HG03159 (cell line): Measurements from ENCODE around the gene TBC1D12.
"Not testable (repeated sequence)": the region's sequence is repeated elsewhere in the genome, so short reads cannot be mapped to it uniquely, and the experiment has no call there.

Experiments used
- ATAC-seq: cut with Tn5 transposase; IDR thresholded peaks from one replicate; pipeline ENCODE4 v1.9.1; 2021; ENCODE audit warnings: mild to moderate bottlenecking, moderate library complexity; ENCODE audit not compliant: unreplicated experiment

TBC1D12 gene

DNA sequence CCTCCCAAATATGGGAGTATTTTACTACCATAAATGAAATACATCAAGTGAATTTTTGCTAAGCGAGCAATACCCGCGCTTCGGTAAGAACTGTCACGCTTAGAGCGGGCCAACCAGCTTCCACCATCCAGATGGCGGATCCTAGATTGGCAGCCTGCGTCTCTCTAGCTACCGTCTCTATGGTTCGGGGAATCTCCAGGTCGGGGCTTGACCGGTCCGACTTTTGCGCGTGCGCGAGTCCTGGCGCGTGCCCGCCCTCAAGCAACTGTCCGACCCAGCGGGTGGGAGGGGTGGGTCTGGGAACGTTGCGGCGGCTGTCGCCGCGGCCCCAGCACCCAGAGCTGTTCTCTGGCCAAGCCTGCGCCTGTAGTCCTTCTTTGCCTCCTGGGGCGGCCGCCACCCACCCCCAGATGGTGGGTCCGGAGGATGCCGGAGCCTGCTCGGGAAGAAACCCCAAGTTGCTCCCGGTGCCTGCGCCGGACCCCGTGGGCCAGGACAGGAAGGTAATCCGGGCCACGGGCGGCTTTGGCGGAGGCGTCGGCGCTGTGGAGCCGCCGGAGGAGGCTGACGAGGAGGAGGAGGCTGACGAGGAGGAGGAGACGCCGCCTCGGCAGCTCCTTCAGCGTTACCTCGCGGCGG, at the start of gene TBC1D12:
TSS of gene TBC1D12 (plus strand) at position 338 of the 639 bp plus-strand sequence. CDS start at position 411, 73 bp downstream.
- peak; percentile 55 for ATAC-seq

DNA sequence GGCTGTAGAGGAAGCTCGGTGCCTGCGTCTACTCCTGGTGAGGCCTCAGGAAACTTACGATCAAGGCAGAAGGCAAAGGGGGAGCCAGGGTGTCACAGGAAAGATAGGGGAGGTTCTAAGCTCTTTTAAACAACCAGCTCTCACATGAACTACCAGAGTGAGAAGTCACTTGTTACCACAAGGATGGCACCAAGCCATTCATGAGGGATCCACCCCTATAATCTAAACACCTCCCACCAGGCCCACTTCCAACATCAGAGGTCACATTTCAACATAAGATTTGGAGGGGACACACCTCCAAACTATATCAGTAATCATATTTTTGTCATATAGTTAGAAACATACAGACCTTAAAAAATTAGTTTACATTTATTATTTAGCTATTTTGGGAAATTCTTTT, 49.0 kb upstream of the TBC1D12 start:
- ATAC-seq: no peak

DNA sequence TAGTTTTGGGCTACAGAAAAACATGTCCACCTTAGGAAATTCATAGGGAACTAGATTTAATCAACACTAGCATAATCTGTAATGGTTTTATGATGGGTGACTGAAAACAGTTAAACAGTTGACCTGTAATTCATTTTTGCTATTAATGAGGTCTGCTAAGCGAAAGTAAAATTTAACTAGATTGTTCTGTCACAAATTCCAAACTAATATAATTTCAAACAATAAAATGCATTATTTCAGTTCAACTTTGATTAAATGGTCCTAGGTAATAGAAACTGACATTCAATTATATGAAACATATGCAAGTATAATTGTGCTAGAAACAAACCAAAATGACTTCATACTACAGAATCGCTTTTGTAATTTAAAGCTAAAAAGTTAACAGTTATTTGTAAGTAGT, 46.5 kb upstream of the TBC1D12 start:
- no peak for ATAC-seq

DNA sequence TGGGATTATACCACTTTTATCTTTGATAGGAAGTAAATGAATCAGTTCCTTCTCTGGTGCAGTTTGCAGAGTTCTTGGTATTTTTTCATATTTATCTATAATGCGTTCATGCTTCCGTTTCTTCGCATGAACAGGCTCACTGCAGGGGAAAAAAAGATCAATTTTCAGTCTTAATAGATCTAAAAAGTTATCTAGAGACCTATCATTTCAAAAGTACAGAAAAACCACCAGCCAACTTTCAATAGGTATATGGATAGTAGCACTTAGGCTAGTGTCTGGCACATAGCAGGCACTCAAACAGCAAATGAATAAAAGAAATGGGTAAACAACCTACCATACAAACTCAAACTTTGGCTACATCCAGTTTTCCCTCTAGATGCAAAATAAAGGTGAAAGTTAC, 45.1 kb upstream of the TBC1D12 start:
- no peak for ATAC-seq

DNA sequence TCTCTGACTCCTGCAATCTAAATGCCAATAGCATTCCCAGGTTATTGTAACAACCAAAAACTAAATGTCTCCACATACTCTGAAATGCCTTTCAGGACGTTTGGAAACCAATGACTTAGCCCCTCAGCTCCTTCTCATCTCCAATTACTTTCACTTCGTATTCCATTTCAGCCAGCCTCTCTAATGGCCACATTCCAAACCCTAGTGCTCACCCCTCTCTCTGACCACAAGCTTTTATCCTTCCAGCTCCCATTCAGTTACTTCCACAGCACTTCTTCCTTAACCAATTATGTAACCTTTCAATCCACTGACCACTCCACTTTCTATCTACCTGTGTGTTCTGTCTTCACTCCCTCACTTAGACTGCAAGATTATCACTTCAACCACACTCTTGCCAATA, 43.9 kb upstream of the TBC1D12 start:
- ATAC-seq: no peak

DNA sequence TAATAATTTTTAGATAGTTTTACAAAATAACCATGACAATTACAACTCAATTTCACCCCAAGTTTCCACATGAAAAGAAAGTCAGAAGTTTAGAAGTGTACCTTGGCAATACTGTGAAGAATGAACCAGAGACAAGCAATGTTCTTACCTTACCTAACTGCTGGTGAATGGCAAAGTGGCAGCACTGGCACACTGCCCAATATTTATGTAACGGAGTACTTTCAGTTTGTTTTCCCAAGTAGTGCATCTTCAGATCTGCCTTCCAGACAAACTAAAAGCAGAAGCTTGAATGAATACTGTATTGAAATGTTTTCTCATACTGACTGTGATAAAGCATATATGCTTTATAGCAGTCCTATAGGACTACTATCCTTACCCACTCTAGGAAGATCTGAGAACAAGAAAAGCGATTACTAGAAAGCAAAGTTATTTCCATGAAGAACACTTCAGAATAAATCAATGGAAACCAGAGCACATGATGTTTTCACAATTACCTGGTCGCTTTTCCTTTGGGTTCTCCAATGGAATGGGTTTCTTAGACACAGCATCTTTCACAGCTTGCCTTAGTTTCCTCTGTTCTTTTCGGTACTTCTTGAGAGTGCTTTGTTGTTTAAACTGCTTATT, 41.1 kb upstream of the TBC1D12 start:
- no peak for ATAC-seq

DNA sequence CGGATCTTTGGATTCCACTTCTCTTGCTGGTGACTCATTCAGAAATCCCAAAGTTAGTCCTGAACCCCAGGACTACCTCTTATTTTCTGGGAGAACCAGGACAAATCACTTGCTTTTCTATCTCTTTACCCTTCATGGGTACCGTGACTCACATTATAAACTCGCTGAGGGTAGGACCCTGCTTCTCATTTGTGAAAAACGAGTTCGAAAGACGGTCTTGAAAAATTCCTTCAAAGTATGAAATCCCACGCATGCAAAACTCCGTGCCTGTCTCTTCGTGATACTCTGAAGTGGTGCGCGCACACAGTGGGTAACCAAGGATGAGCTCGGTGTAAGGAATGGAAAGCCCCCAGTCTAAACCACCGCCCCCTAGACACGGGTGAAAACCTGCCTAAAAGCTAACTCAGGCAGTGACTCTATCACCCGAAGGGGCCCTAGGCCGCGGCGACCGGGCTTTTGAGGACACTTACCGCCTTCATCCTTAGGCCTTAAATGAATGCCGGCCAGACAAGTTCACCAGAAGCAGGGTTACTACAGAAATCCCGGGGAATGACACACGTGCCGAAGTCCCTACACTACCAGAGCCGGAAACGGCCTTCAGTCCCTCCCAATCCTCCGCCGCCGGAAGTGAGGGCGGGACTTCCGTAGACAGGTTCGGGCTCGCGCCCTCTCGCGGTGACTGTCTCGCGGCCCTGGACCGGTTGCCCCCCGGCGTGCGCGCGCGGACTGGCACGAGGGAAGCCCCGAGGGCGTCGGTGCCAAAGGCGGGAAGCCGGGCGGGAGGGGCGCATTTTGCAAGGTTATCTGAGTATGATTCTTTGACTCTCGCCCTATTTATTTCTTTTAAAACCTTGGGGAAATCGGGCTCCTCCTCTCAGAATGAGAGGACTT, 39.7 kb upstream of the TBC1D12 start, which contains the start of gene NOC3L:
TSS of gene NOC3L (minus strand) at position 580 of the 891 bp plus-strand sequence. CDS start at position 479, 101 bp downstream.
- ATAC-seq: peak; percentile 99

DNA sequence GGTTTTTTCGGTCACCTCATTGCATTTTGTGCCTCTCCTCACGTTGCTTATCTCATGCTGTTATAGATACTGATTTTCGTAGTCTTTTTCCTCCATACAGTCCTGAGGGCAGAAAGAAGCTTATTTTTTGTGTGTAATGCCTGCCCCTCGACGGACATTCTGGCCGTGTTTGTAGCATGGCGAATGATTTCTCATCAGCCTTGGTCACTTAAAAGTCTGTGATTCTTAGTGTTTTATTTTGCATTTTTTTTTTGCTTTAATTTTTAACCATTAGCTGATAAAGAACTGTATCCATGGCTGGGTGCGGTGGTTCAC, 39.1 kb upstream of the TBC1D12 start:
- ATAC-seq: peak; percentile 18

DNA sequence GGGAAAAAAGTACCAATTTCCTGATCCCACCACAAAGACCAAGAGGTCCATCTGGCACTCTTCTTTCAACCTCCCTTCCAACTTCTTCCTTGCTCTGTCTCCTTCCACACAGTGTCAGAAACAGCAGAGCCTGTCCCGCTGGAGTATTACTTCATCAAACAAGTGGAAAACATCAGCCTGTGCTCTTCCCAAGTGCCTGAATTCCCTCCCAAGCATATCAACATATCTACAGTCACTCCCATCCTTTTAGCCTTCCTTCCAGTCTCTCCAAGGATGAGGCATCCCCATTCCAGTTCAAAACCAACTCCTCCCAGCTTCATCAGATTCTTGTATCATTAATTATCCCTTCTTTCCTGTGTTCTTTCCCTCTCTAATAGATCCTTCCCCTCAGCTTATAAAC, 37.9 kb upstream of the TBC1D12 start:
- ATAC-seq: no peak

DNA sequence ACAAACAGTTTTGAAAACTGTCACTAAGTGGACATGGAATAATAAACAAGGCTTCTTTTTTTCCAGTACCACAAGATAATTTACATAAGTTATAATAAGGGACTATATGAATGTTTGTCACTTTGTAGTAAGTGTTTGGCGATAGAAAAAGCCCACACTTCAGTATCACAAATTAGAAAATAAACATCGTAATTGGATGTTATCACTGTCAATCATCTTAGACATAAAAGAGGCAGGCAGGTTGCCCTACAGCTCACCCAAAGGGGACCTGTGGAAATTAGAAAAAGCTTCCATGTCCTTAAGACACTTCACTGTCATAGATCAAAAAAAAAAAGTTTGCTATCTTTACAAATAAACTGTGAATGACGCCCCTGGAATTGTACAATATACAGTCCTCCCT, 36.0 kb upstream of the TBC1D12 start:
- no peak for ATAC-seq

DNA sequence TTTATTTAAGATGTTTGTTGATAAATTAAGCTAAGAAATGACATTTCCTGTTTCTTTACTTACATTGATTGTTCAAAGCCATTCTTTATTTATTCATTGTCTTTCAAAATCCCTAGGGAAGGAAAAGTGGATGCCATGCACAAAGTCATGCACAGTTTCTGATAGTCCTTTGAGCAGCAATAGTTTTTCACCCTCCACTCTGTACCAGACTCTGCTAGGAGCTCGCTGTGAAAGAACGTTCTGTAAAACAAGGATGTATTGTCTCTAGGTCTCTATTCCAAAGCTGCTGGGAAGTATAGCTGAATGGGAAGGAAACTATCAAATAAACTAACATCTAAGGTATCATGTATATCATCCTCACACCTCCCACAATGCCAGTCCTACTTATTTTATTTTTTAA, 31.8 kb upstream of the TBC1D12 start:
- ATAC-seq: no peak

DNA sequence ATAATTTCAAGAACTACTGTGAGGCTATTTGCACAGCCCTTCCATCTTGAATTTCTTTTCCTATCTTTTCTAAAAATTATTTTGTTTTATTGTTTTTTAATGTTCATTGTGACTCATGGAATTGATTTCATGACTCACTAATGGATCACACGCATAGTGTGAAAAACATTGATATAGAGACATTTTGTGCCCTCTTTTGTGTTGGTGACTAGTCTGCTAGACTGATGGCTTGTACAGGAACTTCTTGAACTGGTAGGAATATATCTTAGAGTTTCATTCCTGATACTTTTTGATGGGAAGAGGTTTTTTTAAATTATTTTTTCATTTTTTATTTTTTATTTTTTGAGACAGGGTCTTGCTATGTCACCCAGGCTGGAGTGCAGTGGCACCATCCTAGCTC, 27.0 kb upstream of the TBC1D12 start:
- ATAC-seq: no peak

DNA sequence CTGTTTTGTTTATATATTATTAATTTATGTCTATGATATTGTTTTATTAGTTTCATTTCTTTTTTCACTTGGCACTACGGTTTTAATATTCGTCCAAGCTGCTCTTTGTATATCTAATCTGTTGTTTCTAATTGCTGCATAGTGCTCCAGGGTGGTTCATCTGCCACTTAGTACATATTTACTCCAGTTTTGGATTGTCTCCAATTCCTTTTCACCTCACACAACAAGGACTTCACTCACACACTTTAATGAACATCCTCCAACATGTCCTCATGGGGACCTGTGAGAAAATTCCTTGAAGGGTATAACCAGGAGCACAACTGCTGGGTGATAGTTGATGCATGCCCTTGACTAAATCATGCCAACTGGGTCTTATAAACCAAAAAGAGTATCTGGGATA, 25.5 kb upstream of the TBC1D12 start:
- ATAC-seq: no peak

DNA sequence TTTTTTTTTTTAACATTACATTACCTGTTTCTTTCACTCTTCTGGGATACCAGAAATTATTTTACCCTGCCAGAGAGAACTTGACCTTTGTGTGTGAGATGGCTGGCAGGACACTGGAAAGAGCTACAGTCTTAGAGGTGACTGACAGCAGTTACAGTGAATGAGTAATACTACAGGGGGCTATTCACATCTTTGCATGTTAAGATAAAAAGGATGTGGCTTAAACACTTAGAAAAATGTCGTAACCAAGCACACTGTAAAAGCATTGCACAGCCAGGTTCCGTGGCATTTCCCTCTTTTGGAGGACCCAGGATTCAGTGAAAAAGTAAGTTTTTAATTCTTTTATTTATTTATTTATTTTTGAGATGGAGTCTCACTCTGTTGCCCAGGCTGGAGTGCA, 18.8 kb upstream of the TBC1D12 start:
- ATAC-seq: no peak

DNA sequence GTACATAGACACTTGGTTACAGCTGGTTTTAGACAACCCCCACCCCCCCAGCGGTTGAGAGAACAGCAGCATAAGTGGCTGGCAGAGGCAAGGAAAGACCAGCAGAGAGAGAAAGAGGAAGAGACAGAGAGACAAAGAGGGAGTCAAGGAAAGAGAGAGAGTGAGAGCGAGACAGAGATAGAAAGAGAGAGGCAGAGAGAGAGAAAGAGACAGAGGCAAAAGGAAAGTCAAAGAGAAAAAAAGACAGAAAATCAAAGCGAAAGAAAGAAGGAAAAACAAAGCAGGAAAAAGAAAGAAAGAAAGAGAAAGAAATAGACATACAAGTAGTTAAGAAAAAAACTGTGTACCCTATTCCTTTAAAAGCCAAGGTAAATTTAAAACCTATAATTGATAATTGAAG, 16.6 kb upstream of the TBC1D12 start:
- ATAC-seq: not testable (repeated sequence)

DNA sequence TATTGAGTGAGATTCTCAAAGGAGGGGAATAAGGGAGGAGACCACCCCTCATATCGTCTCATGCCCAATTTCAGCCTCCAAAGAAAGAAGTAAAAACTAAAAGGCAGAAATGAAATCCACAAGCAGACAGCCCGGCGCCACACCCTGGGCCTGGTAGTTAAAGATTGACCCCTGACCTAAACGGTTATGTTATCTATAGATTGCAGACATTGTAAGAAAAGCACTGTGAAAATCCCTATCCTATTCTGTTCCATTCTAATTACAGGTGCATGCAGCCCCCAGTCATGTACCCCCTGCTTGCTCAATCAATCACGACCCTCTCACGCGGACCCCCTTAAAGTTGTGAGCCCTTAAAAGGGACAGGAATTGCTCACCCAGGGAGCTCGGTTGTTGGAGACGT, 10.2 kb upstream of the TBC1D12 start:
- not testable (repeated sequence) for ATAC-seq

DNA sequence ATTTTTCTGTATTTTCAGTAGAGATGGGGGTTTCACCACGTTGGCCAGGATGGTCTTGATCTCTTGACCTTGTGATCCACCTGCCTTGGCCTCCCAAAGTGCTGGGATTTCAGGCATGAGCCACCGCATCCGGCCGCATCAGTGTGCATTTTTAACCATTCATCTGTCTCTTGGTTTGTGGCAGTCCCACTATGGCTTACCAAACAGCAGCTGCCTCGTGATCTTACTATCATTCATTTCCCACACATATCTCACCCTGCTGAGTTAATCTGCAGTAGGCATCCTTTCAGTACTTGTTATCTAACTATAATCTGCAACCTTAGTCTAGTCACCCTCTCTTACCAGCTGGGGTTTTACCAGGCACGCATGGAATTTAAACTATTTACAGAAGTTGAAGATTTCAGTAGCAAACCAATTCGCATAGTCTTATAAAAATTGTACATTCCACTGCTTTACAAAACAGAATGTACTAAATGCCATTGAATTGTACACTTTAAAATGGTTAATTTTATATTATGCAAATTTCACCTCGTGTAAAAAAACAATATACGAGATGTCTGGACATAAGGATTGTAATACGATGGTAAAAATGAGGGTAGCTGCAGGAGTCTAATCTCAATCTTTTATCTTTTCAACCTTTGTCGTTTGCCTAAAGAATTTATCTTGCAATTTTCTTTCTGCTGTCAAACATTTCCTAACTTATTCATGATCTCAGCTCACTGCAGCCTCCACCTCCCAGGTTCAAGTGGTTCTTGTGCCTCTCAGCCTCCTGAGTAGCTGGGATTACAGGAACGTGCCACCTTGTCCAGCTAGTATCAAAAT, 4.6 kb upstream of the TBC1D12 start:
- ATAC-seq: no peak

DNA sequence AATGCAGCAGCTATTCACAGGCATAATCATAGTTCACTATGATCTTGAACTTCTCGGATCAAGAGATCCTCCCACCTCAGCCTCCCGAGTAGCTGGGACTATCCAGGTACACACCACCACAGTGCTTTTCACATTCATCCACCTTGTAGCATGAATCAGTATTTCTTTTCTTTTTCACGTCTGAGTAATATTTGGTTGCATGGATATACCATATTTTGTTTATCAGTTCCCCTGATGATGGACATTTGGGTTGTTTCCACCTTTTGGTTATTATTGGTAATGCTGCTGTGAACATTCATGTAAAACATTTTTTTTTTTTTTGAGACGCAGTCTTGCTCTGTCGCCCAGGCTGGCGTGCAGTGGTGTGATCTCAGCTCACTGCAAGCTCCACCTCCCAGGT, 3.6 kb upstream of the TBC1D12 start:
- ATAC-seq: no peak

DNA sequence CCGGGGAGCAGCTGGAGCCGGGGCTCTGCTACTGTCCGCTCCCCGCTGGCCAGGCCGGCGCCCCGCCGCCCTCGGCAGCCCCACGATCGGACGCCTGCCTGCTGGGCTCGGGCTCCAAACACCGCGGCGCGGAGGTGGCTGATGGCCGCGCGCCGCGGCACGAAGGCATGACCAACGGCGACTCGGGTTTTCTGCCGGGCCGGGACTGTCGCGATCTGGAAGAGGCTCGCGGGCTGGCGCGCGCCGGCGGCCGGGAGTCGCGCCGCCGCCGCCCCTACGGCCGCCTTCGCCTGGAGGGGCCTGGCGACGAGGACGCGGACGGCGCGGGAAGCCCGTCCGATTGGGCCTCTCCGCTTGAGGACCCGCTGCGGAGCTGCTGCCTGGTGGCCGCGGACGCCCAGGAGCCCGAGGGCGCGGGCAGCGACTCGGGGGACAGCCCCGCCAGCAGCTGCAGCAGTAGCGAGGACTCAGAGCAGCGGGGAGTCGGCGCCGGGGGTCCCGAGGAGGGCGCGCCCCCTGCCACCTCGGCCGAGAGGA, 570 bp downstream of the TBC1D12 start:
- ATAC-seq: peak; percentile 31

DNA sequence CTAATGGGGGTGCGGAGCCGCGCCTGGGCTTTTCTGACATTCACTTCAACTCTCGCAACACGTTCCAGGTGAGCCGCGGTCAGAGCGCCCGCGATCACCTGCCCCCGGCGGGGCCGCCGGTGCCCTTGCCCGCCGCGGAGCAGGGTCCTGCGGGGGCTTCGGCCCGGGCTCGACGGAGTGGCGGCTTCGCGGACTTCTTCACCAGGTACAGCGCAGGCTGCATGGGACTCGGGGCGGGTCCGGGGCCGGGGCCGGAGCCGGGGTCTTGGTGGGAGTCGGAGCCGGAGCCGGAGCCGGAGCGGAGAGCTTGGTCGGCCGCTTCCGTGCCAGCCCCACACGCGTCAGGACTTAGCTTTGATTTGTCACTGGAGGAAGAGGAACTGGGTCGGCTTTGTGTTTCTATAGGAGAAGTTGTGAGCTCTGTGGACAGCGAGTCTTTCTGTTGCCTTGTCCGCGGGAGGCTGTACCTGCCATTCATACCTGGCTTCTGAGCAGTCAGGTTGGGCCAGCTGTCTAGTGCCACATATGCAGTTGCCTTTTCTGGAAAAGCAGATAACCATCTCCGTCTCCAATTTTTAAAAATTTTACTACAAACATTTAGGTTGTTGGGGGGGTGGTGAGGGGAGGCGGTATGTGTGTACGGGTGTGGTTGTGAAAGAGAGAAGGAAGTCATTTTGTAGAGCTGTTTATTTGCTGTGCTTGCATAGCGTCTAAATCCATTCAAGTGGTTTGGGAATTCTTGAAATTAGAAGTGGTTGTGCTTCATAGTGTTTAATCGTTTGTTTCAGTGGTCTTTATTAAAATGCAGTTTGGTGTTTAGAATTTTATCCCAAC, 1.3 kb downstream of the TBC1D12 start:
- ATAC-seq: peak; percentile 69
